ENCODE results near the gene MXD4.

DNA sequence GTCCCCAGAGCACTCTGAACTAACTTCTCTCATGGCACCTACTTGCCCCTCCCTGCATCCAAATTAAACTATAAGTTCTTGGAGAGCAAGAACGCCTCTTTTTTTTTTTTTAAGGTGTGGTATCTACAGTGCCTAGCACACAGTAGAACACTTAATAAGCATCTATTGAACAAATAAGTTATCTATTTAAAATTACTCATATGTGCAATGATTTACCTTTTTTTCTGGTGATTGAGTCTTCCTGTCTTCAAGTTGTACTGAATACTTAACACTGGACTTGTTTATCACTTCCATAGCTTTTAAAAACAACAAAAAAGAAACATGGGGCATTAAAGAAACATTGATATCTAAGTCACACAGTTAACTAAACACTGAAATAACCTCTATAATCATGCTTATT is 49.1 kb downstream of the MXD4 start:
- no peak for TF ChIP-seq POLR2A (IDR thresholded peaks at IDR 0.05; ENCODE audit: low read depth, low read length)
- TF ChIP-seq TAF1 (IDR thresholded peaks at IDR 0.05; ENCODE audit: low read depth, low read length) = no peak
- TF ChIP-seq PAX5 (IDR thresholded peaks at IDR 0.05; ENCODE audit: insufficient read depth, low read length, severe bottlenecking) = no peak
- no peak for TF ChIP-seq POLR2AphosphoS5 (IDR thresholded peaks at IDR 0.05; ENCODE audit: low read depth, low read length)
